ENCODE results near the gene BCR. TPM values are rescaled to one million over a fixed set of nuclear protein-coding genes. Genes with fewer than 3 reads are reported as not detected.

The BCR gene
- total and polyA plus RNA-seq, 7 donors: 2.7 to 7.7 (median 6.5) TPM

GRCh38 chr22:23286296-23286695 is 106.0 kb downstream of the BCR start:
- no peaks in the 10 kb centered on the region for H3K4me1 ChIP-seq
- H3K4me3 ChIP-seq: no peak overlapping the region
- H3K27me3 ChIP-seq (ENCODE audit: insufficient read depth in 3 of 3, low read length in 2 of 3): no peaks in the 10 kb centered on the region
- H3K9me3 ChIP-seq: no peaks in the 10 kb centered on the region
- no peak for DNase-seq
- no peak for ATAC-seq
- H3K36me3 ChIP-seq (ENCODE audit: insufficient read depth in 1 of 2, low read depth in 1 of 2): no peaks in the 10 kb centered on the region
- H3K27ac ChIP-seq: no peak overlapping the region
- 99 to 100% (median 100%) methylated on average over 2 of the region's 2 CpGs for WGBS, 3 donors
- intact Hi-C loops (cut with DNase I): no loop called here
- TF ChIP-seq, protein P1, sequence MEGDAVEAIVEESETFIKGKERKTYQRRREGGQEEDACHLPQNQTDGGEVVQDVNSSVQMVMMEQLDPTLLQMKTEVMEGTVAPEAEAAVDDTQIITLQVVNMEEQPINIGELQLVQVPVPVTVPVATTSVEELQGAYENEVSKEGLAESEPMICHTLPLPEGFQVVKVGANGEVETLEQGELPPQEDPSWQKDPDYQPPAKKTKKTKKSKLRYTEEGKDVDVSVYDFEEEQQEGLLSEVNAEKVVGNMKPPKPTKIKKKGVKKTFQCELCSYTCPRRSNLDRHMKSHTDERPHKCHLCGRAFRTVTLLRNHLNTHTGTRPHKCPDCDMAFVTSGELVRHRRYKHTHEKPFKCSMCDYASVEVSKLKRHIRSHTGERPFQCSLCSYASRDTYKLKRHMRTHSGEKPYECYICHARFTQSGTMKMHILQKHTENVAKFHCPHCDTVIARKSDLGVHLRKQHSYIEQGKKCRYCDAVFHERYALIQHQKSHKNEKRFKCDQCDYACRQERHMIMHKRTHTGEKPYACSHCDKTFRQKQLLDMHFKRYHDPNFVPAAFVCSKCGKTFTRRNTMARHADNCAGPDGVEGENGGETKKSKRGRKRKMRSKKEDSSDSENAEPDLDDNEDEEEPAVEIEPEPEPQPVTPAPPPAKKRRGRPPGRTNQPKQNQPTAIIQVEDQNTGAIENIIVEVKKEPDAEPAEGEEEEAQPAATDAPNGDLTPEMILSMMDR (IDR thresholded peaks at IDR 0.05): no peak

GRCh38 chr22:23287136-23288095 is 107.1 kb downstream of the BCR start:
- TF ChIP-seq, protein P1 (IDR thresholded peaks at IDR 0.05): no peak
- ATAC-seq (no peak), DNase-seq (no peak)
- Histone ChIP-seq H3K27me3 (ENCODE audit: insufficient read depth in 3 of 3, low read length in 2 of 3) (no peaks in the 10 kb centered on the region), H3K4me1 (no peaks in the 10 kb centered on the region), H3K4me3 (no peak overlapping the region), H3K36me3 (ENCODE audit: insufficient read depth in 1 of 2, low read depth in 1 of 2) (peaks cover 0 to under 1% of the 10 kb centered on the region in 2 donors), H3K27ac (no peak overlapping the region), H3K9me3 (no peaks in the 10 kb centered on the region)
- 94 to 96% (median 95%) methylated on average over 21 of the region's 21 CpGs for WGBS, 3 donors
- intact Hi-C loops (cut with DNase I): no loop called here

DNA sequence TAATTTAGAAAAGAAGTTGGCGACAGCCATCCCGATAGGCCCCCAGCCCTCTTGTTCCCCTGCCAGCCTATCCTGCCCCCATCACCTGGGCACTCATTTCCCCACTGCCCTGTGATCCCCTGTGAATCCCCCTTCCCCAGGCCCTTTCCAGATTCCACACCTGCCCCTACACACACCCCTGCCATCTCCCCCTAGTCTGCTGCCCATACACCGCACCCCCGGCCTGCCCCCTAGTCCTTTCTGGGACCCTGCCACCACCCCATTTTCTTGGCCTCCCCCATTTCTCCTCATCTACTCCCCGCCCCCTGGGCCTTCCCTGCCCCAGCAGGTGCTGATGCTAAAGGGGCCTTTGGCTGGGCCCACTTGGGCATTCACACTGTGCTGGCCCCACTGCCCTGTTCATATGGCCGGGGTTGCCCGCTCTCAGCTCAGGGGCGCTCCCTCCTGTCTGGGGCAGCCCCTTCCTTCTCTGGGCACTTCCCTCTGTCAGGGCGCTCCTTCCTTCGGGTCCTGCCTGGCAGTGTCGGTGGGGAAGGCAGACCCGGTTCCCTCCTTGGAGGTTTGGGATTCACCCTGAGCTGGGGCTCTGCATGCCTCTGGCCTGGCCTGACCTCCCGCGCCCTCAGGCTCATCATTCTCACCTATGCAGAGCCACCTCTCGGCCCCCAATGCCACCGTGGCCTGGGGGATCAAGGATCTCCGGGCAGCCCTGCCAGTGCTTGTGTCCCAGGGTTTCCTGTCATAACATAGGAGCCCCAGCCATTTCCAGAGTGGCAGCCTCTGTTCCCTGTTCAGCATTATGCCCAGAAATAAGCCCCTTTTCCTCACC is 108.2 kb downstream of the BCR start:
- DNase-seq (no peak), ATAC-seq (no peak)
- Histone ChIP-seq H3K9me3 (no peaks in the 10 kb centered on the region), H3K4me1 (no peaks in the 10 kb centered on the region), H3K27ac (no peak overlapping the region), H3K4me3 (no peak overlapping the region), H3K36me3 (ENCODE audit: insufficient read depth in 1 of 2, low read depth in 1 of 2) (peaks cover 0 to 12% of the 10 kb centered on the region in 2 donors), H3K27me3 (ENCODE audit: insufficient read depth in 3 of 3, low read length in 2 of 3) (no peaks in the 10 kb centered on the region)
- TF ChIP-seq, protein P1 (IDR thresholded peaks at IDR 0.05): no peak
- WGBS, 3 donors: 94 to 99% (median 97%) methylated on average over 17 of the region's 17 CpGs
- intact Hi-C loops (cut with DNase I): no loop called here

GRCh38 chr22:23289130-23289503 is 108.8 kb downstream of the BCR start:
- H3K9me3 ChIP-seq: no peaks in the 10 kb centered on the region
- no peak for DNase-seq
- intact Hi-C loops (cut with DNase I): no loop called here
- no peak overlapping the region for H3K4me3 ChIP-seq
- peaks cover 0 to 18% of the 10 kb centered on the region in 2 donors for H3K36me3 ChIP-seq (ENCODE audit: insufficient read depth in 1 of 2, low read depth in 1 of 2)
- no peaks in the 10 kb centered on the region for H3K27me3 ChIP-seq (ENCODE audit: insufficient read depth in 3 of 3, low read length in 2 of 3)
- no peak for ATAC-seq
- WGBS, 3 donors: 85 to 91% (median 86%) methylated on average over 5 of the region's 5 CpGs
- TF ChIP-seq, protein P1 (IDR thresholded peaks at IDR 0.05): no peak
- H3K4me1 ChIP-seq: no peaks in the 10 kb centered on the region
- H3K27ac ChIP-seq: no peak overlapping the region
